Stimulated activated CD4-positive, alpha-beta T cell treated with anti-CD3 and anti-CD28 coated beads, TNF-alpha, amount 100 ng/mL, for 4 hours (primary cell): ENCODE data around the gene LRP5.

Source experiments
- DNase-seq, 3 experiments: peaks; one replicate each; pipeline ENCODE4 v3.0.0-alpha.2; 2020; ENCODE audit warnings: low read depth in 3 of 3

Gene LRP5

DNA sequence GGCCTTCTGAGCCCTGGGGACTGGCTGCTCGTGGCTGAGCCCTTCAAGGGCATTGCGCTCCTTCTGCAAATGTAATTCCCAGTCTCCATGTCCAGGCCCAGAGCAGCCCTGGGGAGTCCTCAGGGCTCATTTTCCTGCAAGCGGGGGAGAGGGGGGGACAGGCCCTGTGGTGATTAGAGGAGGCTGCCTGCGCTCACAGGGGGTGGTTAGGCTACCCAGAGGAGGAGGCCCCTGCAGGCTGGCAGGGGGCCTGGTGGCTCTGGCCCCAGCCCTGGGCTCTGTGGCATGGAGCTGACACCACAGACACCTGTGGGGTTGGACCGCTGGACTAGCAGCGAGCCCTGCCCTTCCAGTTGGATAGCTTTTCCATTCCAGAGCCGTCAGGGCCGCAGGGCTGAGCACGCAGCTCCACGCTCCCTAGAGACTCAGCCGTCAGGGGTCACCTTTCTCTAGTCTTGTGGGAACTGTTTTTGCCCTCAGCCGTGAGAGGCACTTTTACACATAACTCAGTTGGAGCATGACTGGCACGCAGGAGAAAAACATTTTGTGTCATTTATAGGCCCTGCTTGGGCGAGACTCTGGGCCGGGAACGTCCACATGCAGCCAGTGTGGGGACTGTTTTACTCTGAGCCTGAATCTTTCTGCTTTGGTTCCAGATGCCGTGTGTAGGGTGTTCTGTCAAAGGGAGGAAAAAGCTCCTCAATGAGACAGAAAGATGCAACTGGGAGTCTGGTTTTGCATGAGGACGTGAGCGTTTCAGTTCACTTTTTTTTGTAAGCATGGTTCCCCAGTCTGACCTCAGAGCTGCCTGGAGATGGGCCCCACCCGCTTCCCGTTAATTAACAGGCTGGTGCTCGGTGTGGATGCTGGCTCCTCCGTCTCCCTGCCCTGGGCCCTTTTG, 58.1 kb downstream of the LRP5 start:
- DNase-seq: no peak

DNA sequence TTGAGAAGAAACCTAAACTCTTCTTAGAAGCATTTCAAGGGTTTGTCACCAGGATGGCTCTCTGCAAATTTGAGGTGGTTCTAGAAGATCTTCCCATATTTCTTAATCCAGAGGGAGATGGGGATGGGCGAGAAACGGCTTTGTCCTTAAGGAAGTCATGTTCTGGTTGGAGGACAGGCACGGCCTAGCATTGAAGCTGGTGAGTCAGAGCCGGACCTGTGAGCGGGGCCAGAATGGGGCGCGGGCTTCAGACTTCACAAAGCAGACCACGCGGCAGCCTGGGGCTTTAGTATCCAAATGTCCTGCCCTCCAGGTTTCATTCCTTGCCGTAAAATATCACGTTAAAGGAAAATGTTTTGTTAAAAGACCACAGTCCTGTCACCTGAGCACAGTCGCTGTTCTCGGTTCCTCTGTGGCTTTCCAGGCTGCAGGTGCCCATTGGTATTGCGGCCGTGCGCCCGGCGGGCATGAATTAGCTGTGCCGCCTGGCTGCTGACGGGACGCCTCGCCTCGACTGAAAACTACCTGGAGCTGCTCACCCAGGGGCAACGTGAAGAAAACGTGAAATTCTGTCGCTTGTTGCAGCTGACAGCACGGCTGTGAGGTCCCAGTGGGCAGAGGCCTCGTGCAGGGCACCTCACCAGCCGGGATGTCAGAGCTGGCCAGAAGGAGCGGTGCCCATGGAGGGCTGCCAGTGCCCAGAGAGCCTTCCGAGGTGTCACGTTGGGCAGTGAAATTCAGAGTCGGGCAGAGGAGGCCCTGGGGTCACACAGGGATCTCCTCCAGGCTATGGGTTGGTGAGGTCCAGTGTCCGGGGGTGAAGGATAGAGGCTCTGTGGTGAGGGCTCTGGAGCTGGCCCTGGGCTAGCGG, 59.0 kb downstream of the LRP5 start:
- no peak for DNase-seq

DNA sequence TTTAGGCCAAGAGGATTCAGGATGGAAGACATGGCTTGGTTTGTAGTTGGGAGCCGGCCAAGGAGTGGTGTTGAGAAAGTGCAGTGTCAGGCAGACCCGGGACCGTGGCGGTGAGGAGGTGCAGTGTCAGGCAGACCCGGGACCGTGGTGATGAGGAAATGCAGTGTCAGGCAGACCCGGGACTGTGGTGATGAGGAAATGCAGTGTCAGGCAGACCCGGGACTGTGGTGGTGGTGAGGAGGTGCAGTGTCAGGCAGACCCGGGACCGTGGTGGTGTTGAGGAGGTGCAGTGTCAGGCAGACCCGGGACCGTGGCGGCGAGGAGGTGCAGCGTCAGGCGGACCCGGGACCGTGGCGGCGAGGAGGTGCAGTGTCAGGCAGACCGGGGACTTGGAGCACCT, 59.7 kb downstream of the LRP5 start:
- no peak for DNase-seq

DNA sequence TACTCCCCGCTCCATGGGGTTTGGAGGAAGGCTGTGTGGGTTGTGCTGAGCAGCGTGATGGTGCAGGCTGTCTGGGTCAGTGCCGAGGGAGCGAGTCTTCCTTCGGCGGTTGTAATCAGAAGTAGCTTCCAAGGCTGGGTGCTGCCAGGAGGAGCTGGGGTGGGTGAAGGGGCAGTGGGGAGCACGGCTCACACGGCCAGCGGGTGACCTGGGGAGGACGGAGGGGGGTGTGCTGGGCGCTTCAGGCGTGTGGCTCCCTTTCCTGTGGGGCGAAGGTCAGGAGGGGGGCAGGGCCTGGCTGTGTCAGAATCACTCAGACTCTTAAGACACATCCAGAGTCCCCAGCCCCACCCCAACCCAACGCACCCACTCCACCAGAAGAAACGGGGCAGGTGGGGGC, 60.2 kb downstream of the LRP5 start:
- no peak for DNase-seq

DNA sequence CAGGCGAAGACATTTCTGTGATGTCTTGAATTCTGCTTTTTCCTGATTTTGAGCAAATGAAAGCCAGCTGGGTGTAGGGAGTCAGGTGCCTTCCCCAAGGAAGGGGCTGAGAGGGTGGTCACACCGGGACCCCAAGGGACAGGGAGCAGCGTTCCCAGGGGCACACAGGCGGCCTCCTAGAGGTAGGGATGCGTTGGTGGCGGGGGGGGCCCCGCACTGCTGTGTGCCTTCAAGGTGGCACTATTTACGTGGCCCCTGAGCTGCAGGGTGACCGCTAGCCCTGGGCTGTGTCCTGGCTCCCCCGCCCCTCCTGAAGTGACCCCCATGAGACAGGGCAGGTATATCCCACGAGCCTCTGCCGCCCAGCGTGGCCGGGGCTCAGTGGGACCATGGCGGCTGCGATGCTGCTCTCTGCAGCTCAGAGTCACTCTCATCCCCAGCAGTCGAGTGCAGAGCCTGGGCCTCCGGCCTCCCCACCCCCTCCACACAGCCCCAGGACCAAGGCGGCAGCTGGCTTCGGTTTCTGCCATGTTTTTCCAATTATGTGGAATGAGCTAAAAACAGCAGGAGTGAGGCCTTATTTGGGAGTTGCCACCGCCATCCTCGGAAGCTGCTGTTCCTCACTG, 60.9 kb downstream of the LRP5 start:
- DNase-seq: no peak

DNA sequence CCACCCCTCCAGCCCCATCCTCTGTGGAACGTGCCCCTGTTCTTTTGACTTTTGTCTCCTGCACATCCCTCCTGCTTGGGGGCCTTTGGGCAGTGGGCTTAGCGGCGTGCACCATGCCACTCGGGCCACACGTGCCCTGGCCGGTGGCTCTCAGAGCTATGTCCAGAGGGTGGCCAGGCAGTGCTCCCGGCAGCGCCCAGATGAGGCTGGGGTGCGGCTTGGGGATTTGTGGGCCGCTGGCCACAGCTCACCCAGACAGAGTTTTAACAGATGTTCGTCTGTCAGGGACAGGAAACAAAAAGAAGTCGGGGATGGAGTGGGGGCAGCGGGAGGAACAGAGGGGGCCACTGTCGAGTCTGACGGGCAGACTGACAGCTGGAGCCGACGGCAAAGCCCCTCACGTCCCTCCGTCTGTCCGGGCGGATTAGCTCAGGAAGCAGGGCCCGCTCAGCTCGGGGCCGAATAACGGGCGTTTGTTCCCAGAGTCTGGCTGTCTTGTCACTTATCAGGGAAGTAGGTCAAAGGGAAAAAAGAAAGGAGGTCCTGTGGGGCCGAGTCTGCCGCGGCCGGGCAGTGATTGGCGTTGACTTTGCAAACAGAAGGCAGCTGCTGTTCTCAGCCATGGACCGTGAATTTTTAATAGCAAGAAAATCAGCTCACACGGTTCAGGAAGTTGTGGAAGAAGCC, 61.6 kb downstream of the LRP5 start:
- no peak for DNase-seq

DNA sequence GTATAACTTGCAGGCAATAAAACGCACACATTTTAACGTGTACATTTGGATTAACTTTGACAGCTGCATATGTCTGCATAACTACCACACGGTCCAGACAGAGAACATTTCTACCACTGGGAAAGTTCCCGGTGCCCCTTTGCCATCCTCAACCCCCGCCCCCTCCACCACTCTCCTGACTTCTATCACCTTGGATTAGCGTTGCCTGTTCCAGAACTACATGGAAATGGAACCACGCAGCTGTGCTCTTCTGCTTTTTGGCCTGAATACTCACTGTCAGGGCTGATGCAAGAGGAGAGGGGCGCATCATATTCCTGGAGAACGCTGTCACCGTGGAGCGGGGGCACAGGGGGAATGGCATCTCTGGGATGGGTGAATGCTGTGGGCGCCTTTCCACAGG, 62.1 kb downstream of the LRP5 start:
- DNase-seq: no peak

DNA sequence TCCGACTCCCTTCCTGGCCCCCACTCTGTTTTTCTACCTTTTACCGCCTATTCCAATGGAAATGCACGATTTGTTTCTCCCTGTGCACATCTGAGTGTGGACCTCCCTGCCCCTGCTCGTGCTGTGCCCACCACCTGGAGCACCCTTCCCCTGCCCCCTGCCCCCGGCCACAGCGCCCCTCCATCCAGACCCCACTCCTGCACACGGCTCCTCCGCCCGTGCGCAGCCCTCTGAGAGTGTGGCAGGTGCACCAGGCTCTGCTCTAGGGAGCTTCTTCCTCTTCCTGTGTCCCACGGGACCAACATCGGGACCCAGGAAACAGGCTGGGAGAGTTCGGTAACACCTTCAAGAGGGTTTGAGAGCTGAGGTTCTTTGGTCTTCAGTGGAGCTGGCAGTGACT, 62.9 kb downstream of the LRP5 start:
- no peak for DNase-seq

DNA sequence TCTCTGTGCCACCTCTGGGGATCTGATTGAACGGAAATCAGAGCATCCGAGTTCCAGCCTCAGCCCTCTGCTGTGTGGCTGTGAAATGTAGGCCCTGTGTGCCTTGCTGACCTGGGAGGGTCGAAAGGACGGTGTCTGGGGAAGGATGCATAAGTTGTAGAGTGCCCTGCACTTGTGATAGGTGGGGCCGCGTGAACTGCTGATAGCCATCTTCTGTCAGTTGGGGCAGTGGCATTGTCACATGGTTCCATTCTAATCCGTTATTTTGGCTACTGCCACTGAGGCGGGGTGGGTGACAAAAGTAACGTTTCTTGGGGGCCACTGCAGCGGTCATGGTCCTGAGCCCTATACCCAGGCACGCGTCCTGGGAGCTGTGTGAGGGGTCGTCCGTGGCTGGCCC, 63.4 kb downstream of the LRP5 start:
- no peak for DNase-seq

DNA sequence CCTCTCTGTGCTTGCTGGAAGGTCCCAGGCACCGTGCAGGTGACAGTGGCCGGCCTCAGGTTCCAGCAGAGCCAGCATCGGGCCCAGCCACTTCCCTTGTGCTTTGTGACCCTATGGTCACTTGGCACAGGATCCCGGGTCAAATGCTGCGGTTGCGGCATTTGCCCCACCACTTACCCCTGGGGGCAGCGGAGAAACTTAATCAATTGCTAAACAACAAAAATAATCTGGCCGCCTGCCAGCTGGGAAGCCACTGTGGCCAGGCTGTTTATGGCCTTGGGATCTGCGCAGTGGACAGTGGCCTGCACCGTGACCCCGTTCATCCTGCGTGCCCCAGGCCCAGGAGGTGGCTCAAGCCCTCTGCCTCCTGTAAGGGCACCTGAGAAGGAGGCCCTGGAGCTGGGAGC, 65.0 kb downstream of the LRP5 start:
- DNase-seq: no peak

DNA sequence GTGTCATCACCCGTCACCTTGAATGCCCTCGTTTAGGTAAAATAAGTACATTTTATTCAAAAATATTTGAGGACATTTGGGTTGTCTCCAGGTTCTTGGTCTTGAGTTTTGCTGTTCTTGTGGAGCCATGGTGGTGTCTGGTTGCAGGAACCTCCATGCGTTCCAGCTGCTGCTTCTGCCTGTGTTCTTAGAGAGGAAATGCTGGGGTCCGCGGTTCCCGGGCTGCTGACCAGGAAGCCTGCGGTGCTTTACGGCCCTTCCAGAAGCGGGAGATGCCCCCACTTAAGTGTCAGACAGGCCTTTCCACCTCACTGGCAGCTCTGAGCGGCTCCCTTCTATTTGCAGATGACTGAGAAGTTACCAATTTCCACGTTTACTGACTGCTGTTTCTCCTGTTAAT, 66.8 kb downstream of the LRP5 start:
- DNase-seq: no peak

DNA sequence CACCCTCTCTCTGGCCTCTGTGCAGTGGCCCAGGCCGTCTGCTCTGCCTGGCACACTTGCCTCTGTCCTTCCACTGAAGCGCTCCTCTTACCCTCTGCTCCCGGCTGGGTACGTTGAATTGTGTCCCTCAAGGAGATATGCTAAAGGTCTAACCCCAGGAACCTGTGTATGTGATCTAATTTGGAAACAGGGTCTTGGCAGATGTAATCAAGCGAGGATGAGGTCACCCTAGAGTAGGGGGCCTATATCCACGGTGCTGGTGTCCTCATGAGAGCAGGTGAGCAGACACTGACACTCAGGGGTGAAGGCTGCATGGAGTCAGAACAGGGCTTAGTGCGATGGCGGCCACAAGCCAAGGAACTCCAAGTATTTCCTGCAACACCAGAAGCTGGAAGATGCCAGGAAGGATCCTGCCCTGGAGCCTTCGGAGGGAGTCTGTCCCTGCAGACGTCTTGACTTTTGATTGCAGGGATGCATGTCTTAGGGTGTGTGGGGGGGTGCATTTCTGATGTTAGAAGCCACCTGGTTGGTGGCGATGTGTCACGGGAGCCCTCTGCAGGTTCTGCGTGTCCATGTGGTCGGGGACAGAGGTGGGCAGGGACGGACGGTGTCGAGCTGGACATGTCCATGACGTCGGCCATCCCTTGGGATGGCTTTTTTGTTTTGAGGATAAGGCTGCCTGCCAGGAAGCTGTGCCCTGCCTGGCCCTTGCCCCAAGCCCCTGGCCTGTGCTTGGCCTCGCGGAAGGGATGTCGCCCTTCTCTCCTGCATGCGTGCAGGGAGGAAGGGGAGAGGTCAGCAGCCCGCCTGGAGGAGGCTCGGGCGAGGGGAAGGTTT, 68.6 kb downstream of the LRP5 start:
- no peak for DNase-seq

DNA sequence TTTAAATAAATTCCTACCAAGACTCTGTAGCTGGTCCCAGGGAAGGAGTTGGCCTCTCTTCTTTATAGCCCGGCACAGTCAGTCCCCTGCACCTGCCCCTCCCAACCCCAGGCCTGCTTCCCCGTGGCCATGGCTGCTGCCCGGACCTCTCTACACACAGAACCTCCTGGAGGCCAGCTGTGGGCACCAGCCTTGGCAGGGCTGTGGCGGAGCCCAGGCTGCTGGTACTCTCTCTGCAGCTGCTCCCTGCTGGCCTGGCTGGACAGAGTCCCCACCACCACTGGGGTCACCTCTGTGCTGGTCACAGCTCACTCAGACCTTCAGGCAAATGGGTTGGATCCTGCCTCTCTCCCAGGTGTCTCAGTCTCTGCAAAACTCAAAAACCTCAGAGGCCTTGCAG, 69.3 kb downstream of the LRP5 start:
- DNase-seq: no peak

DNA sequence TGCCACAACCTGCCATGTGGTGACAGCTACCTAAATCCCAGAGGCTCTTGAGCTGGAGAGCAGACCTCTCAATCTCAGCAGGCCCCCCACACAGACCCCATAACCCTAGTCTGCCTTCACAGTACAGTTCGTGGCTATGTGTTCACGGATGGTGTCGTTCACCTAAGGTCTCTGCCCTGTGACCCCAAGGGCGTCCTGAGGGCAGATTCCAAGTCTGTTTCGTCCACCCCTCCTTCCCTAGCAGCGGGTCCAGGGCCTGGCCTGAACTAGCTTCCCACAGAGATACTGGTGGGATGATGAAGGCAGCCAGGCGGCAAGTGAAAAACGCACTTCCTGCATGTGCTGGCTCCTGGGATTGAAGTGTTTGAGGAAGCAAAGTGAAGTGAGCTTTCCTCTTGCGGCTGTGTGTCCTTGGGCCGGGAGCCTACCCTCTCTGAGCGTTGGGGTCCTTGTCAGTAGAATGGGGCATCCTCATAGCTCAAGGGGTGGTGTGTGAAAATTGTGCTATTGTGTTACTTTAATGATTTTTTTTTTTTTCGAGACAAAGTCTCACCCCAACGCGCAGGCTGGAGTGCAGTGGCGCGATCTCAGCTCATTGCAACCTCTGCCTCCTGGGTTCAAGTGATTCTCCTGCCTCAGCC, 70.1 kb downstream of the LRP5 start:
- DNase-seq: no peak

DNA sequence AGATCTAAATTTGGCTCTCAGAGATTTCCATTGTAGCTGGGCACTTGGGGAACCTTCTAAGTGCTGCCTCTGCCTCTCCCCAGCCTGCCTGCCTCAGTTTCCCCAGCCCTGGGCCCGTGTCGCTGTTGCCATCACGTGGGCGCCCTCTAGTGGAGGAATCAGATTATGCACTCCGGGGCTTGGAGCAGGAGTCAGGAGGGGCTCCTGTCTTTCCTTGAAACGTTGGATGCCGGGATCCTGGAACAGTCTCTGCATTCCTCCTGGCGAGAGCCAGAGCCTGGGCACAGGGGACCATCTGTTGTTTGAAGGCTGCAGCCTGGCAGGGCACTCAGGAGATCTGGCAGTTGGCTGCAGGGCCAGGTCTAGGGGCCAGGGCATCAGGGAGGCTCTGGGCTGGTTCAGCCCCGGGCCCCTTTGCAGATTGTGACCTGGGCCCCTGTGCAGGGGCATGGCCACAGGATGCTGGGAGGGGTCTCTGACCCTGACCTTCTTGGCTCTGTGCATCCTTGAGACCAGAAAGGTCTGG, 71.6 kb downstream of the LRP5 start:
- peak; percentile 17 to 57 (median 46) for DNase-seq

DNA sequence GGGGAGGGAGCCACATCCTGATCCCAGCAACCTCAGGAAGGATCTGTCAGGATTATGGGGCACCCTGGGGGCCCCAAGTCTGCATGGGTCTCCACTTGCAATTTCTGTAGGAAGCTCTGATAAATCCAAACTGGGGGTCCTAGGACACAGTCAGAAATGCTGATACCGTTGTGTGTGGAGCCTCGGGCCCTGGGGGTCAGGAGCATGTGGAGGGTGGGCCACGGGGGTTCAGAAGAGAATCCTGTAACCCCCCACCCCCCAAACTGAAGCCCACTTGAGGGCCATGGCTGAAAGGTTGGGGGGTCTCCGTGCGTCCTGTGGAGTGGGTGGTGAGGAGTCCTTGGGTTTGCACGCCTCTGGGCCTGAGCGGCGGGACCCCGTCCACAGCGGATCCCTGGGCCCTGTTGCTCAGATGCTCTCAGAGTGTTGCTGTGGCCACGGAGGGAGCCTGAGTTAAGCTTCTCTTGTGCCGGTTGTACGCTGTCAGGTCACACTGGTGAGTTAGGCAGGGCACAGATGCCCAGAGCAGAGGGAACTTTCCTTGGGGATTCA, 72.2 kb downstream of the LRP5 start:
- DNase-seq: no peak

DNA sequence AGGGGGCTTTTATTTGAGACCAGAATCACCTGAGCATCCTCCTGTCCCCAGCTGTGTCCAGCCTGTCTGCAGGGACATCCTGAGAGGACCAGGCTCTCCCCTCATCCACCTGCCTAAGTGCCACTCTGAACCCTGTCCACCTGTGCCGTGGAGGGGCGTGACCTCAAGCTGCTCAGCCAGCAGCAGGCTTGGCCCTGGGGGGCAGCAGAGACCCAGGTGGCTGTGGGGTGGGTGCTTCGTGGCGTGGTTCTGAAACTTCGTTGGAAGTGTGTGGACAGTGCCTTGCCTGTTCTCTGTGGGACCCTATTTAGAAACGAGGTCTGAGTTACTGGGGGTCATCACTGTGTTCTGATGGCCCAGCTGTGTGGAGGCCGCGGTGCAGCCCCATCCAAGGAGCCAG, 72.7 kb downstream of the LRP5 start:
- no peak for DNase-seq

DNA sequence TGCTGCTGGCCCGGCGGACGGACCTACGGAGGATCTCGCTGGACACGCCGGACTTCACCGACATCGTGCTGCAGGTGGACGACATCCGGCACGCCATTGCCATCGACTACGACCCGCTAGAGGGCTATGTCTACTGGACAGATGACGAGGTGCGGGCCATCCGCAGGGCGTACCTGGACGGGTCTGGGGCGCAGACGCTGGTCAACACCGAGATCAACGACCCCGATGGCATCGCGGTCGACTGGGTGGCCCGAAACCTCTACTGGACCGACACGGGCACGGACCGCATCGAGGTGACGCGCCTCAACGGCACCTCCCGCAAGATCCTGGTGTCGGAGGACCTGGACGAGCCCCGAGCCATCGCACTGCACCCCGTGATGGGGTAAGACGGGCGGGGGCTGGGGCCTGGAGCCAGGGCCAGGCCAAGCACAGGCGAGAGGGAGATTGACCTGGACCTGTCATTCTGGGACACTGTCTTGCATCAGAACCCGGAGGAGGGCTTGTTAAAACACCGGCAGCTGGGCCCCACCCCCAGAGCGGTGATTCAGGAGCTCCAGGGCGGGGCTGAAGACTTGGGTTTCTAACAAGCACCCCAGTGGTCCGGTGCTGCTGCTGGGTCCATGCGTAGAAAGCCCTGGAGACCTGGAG, 74.1 kb downstream of the LRP5 start:
- DNase-seq: no peak

DNA sequence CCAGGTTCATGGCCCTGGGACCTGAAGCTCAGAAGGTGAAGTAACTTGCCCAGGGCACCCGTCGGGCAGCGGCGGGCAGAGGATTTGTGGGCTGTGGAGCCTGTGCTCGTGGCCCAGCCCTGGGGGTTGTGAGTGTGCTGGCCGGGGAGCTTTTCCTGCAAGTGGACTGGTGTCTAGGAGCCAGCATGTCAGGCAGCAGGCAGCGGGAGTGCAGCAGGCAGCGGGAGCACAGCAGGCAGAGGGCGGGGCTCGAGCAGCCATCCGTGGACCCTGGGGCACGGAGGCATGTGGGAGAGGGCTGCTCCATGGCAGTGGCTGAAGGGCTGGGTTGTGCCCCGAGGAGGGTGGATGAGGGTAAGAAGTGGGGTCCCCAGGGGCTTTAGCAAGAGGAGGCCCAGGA, 75.4 kb downstream of the LRP5 start:
- DNase-seq: no peak
